Measurements from ENCODE around the gene MYOG. TPM values are rescaled to one million over a fixed set of nuclear protein-coding genes. Genes with fewer than 3 reads are reported as not detected.

Gene MYOG
- total RNA-seq, 1 experiment from 2014 or later: not detected

GRCh38 chr1:203077956-203078355, 7.9 kb downstream of the MYOG start:
- no peak for DNase-seq (ENCODE audit: low read depth)
- in situ Hi-C loops (cut with HindIII; ENCODE audit: low pct_unique_long_range_greater_than_20kb, low sequenced_read_pairs): no loop called here

GRCh38 chr1:203077367-203077766, 8.4 kb downstream of the MYOG start:
- DNase-seq (ENCODE audit: low read depth): no peak
- in situ Hi-C loops (cut with HindIII; ENCODE audit: low pct_unique_long_range_greater_than_20kb, low sequenced_read_pairs): no loop called here

- DNase-seq (ENCODE audit: low read depth): no peak
- in situ Hi-C loops (cut with HindIII; ENCODE audit: low pct_unique_long_range_greater_than_20kb, low sequenced_read_pairs): no loop called here
Measured at GRCh38 chr1:203076031-203076511, 9.7 kb downstream of the MYOG start.

- in situ Hi-C loops (cut with HindIII; ENCODE audit: low pct_unique_long_range_greater_than_20kb, low sequenced_read_pairs): no loop called here
Measured at GRCh38 chr1:203075236-203076030, 10.4 kb downstream of the MYOG start.

GRCh38 chr1:203074610-203075009, 11.2 kb downstream of the MYOG start:
- in situ Hi-C loops (cut with HindIII; ENCODE audit: low pct_unique_long_range_greater_than_20kb, low sequenced_read_pairs): no loop called here
- no peak for DNase-seq (ENCODE audit: low read depth)

More at GRCh38 chr1:203075236-203076030, 10.4 kb downstream of the MYOG start:
- no peak for DNase-seq (ENCODE audit: low read depth)

GRCh38 chr1:203073469-203073868, 12.3 kb downstream of the MYOG start:
- in situ Hi-C loops (cut with HindIII; ENCODE audit: low pct_unique_long_range_greater_than_20kb, low sequenced_read_pairs): no loop called here
- no peak for DNase-seq (ENCODE audit: low read depth)

- in situ Hi-C loops (cut with HindIII; ENCODE audit: low pct_unique_long_range_greater_than_20kb, low sequenced_read_pairs): no loop called here
- no peak for DNase-seq (ENCODE audit: low read depth)
Measured at GRCh38 chr1:203072911-203073310, 12.9 kb downstream of the MYOG start.

- DNase-seq (ENCODE audit: low read depth): no peak
- in situ Hi-C loops (cut with HindIII; ENCODE audit: low pct_unique_long_range_greater_than_20kb, low sequenced_read_pairs): no loop called here
Measured at GRCh38 chr1:203072002-203072602, 13.7 kb downstream of the MYOG start.

- in situ Hi-C loops (cut with HindIII; ENCODE audit: low pct_unique_long_range_greater_than_20kb, low sequenced_read_pairs): no loop called here
- no peak for DNase-seq (ENCODE audit: low read depth)
Measured at GRCh38 chr1:203069030-203069747, 16.6 kb downstream of the MYOG start.

- DNase-seq (ENCODE audit: low read depth): no peak
- in situ Hi-C loops (cut with HindIII; ENCODE audit: low pct_unique_long_range_greater_than_20kb, low sequenced_read_pairs): no loop called here
Measured at GRCh38 chr1:203066965-203067364, 18.8 kb downstream of the MYOG start.

- in situ Hi-C loops (cut with HindIII; ENCODE audit: low pct_unique_long_range_greater_than_20kb, low sequenced_read_pairs): no loop called here
- no peak for DNase-seq (ENCODE audit: low read depth)
Measured at GRCh38 chr1:203065986-203066385, 19.8 kb downstream of the MYOG start.

GRCh38 chr1:203065191-203065590, 20.6 kb downstream of the MYOG start:
- in situ Hi-C loops (cut with HindIII; ENCODE audit: low pct_unique_long_range_greater_than_20kb, low sequenced_read_pairs): no loop called here
- no peak for DNase-seq (ENCODE audit: low read depth)

- in situ Hi-C loops (cut with HindIII; ENCODE audit: low pct_unique_long_range_greater_than_20kb, low sequenced_read_pairs): no loop called here
Measured at GRCh38 chr1:203063287-203063686, 22.5 kb downstream of the MYOG start.

GRCh38 chr1:203060115-203060514, 25.7 kb downstream of the MYOG start:
- DNase-seq (ENCODE audit: low read depth): no peak
- in situ Hi-C loops (cut with HindIII; ENCODE audit: low pct_unique_long_range_greater_than_20kb, low sequenced_read_pairs): no loop called here

More at GRCh38 chr1:203063287-203063686, 22.5 kb downstream of the MYOG start:
- DNase-seq (ENCODE audit: low read depth): no peak

- in situ Hi-C loops (cut with HindIII; ENCODE audit: low pct_unique_long_range_greater_than_20kb, low sequenced_read_pairs): no loop called here
- no peak for DNase-seq (ENCODE audit: low read depth)
Measured at GRCh38 chr1:203059485-203059884, 26.3 kb downstream of the MYOG start.

- in situ Hi-C loops (cut with HindIII; ENCODE audit: low pct_unique_long_range_greater_than_20kb, low sequenced_read_pairs): no loop called here
- no peak for DNase-seq (ENCODE audit: low read depth)
Measured at GRCh38 chr1:203058676-203058935, 27.2 kb downstream of the MYOG start.

- in situ Hi-C loops (cut with HindIII; ENCODE audit: low pct_unique_long_range_greater_than_20kb, low sequenced_read_pairs): no loop called here
- DNase-seq (ENCODE audit: low read depth): no peak
Measured at GRCh38 chr1:203057911-203058675, 27.7 kb downstream of the MYOG start.

- in situ Hi-C loops (cut with HindIII; ENCODE audit: low pct_unique_long_range_greater_than_20kb, low sequenced_read_pairs): no loop called here
- no peak for DNase-seq (ENCODE audit: low read depth)
Measured at GRCh38 chr1:203056516-203056915, 29.3 kb downstream of the MYOG start.

- DNase-seq (ENCODE audit: low read depth): no peak
- in situ Hi-C loops (cut with HindIII; ENCODE audit: low pct_unique_long_range_greater_than_20kb, low sequenced_read_pairs): no loop called here
Measured at GRCh38 chr1:203056012-203056411, 29.8 kb downstream of the MYOG start.

Data from Caki2 (cell line).